ENCODE data around the gene CSF1. TPM values are rescaled to one million over a fixed set of nuclear protein-coding genes. Genes with fewer than 3 reads are reported as not detected.

CSF1 gene
- total RNA-seq, 2 experiments from 2014 or later, result 37.7 to 44.8 TPM

GRCh38 chr1:109931911-109932636 is 21.4 kb downstream of the CSF1 start:
- POLR2A ChIA-PET, result interaction anchor here (0.6 kb wide), 1 partner anchor 177 kb away, joined by 3 read pairs; no protein-coding TSS in a partner anchor
- ATAC-seq (no peak), DNase-seq (no peak)
- Mint-ChIP-seq H3K27me3 (peaks cover 2% of the 10 kb centered on the region), H3K9me3 (ENCODE audit: low read depth) (peaks cover 7% of the 10 kb centered on the region), H3K27ac (no peak overlapping the region), H3K4me1 (peaks cover 2% of the 10 kb centered on the region), H3K36me3 (ENCODE audit: low read depth) (peaks cover 16% of the 10 kb centered on the region), H3K4me3 (no peak overlapping the region)
- CTCF ChIA-PET, result interaction anchor here (0.8 kb wide), 1 partner anchor 426 kb away, joined by 3 read pairs; no protein-coding TSS in a partner anchor
- intact Hi-C loops (cut with DNase I, micrococcal nuclease), result no loop called here

- Mint-ChIP-seq H3K27ac (no peak overlapping the region), H3K9me3 (ENCODE audit: low read depth) (peaks cover 9% of the 10 kb centered on the region), H3K36me3 (ENCODE audit: low read depth) (peaks cover 12% of the 10 kb centered on the region), H3K27me3 (peaks cover 2% of the 10 kb centered on the region), H3K4me1 (peaks cover 2% of the 10 kb centered on the region), H3K4me3 (no peak overlapping the region)
- ATAC-seq, result no peak
- intact Hi-C loops (cut with DNase I, micrococcal nuclease), result no loop called here
- ChIA-PET CTCF (interaction anchor here (0.8 kb wide), 1 partner anchor 427 kb away, joined by 3 read pairs; no protein-coding TSS in a partner anchor), POLR2A (no interaction called here)
- DNase-seq, result no peak
Observed at GRCh38 chr1:109932679-109933078, 22.0 kb downstream of the CSF1 start.

- intact Hi-C loops (cut with DNase I, micrococcal nuclease), result no loop called here
- Mint-ChIP-seq H3K4me1 (peaks cover 2% of the 10 kb centered on the region), H3K27ac (no peak overlapping the region), H3K9me3 (ENCODE audit: low read depth) (peaks cover 14% of the 10 kb centered on the region), H3K27me3 (peaks cover 2% of the 10 kb centered on the region), H3K4me3 (no peak overlapping the region), H3K36me3 (ENCODE audit: low read depth) (peaks cover 7% of the 10 kb centered on the region)
- ATAC-seq, result peak; percentile 25
- CTCF ChIA-PET, result no interaction called here
- POLR2A ChIA-PET, result no interaction called here
- peak; percentile 21 for DNase-seq
Observed at GRCh38 chr1:109933856-109934711, 23.4 kb downstream of the CSF1 start.

- ChIA-PET CTCF (interaction anchor here (1.4 kb wide), 1 partner anchor 102 kb away, joined by 3 read pairs; no protein-coding TSS in a partner anchor), POLR2A (no interaction called here)
- intact Hi-C loops (cut with DNase I, micrococcal nuclease), result no loop called here
- DNase-seq, result no peak
- H3K4me1 Mint-ChIP-seq, result peaks cover 2% of the 10 kb centered on the region
- H3K36me3 Mint-ChIP-seq (ENCODE audit: low read depth), result peaks cover 3% of the 10 kb centered on the region
- H3K9me3 Mint-ChIP-seq (ENCODE audit: low read depth), result peaks cover 14% of the 10 kb centered on the region
- no peak overlapping the region for H3K4me3 Mint-ChIP-seq
- no peak overlapping the region for H3K27ac Mint-ChIP-seq
- no peak for ATAC-seq
- peaks cover 4% of the 10 kb centered on the region for H3K27me3 Mint-ChIP-seq
Observed at GRCh38 chr1:109935451-109935900, 24.8 kb downstream of the CSF1 start.

- POLR2A ChIA-PET, result no interaction called here
- H3K4me3 Mint-ChIP-seq, result no peak overlapping the region
- H3K27me3 Mint-ChIP-seq, result peaks cover 4% of the 10 kb centered on the region
- H3K36me3 Mint-ChIP-seq (ENCODE audit: low read depth), result peaks cover 3% of the 10 kb centered on the region
- ATAC-seq, result no peak
- intact Hi-C loops (cut with DNase I, micrococcal nuclease), result no loop called here
- DNase-seq, result no peak
- H3K27ac Mint-ChIP-seq, result no peak overlapping the region
- CTCF ChIA-PET, result no interaction called here
- peaks cover 14% of the 10 kb centered on the region for H3K9me3 Mint-ChIP-seq (ENCODE audit: low read depth)
- peaks cover 2% of the 10 kb centered on the region for H3K4me1 Mint-ChIP-seq
Observed at GRCh38 chr1:109937738-109938137, 27.1 kb downstream of the CSF1 start.

GRCh38 chr1:109938556-109938955 is 27.9 kb downstream of the CSF1 start:
- Mint-ChIP-seq H3K27me3 (peaks cover 4% of the 10 kb centered on the region), H3K9me3 (ENCODE audit: low read depth) (peaks cover 14% of the 10 kb centered on the region), H3K4me1 (peaks cover 2% of the 10 kb centered on the region), H3K4me3 (no peak overlapping the region), H3K27ac (no peak overlapping the region), H3K36me3 (ENCODE audit: low read depth) (peaks cover 3% of the 10 kb centered on the region)
- no peak for ATAC-seq
- DNase-seq, result no peak
- CTCF ChIA-PET, result interaction anchor here (1.1 to 1.3 kb wide), 2 partner anchors 86 to 162 kb away, joined by 3 to 4 read pairs; no protein-coding TSS in a partner anchor
- intact Hi-C loops (cut with DNase I, micrococcal nuclease), result no loop called here
- POLR2A ChIA-PET, result no interaction called here

GRCh38 chr1:109942434-109942833 is 31.8 kb downstream of the CSF1 start:
- intact Hi-C loops (cut with DNase I, micrococcal nuclease), result no loop called here
- POLR2A ChIA-PET, result no interaction called here
- Mint-ChIP-seq H3K36me3 (ENCODE audit: low read depth) (no peaks in the 10 kb centered on the region), H3K27me3 (peaks cover 6% of the 10 kb centered on the region), H3K4me1 (peaks cover 4% of the 10 kb centered on the region), H3K4me3 (no peak overlapping the region), H3K9me3 (ENCODE audit: low read depth) (peaks cover 9% of the 10 kb centered on the region), H3K27ac (no peak overlapping the region)
- ATAC-seq (no peak), DNase-seq (no peak)
- CTCF ChIA-PET, result interaction anchor here (1.5 kb wide), 1 partner anchor 41 kb away, joined by 4 read pairs; no protein-coding TSS in a partner anchor

- H3K9me3 Mint-ChIP-seq (ENCODE audit: low read depth), result peaks cover 1% of the 10 kb centered on the region
- peaks cover 4% of the 10 kb centered on the region for H3K27me3 Mint-ChIP-seq
- H3K36me3 Mint-ChIP-seq (ENCODE audit: low read depth), result no peaks in the 10 kb centered on the region
- H3K4me1 Mint-ChIP-seq, result peaks cover 9% of the 10 kb centered on the region
- ChIA-PET POLR2A (no interaction called here), CTCF (interaction anchor here (0.6 to 1.9 kb wide), 5 partner anchors 15 to 161 kb away, joined by 3 to 11 read pairs (median 4); partner anchors contain the start of gene AHCYL1)
- peak overlapping the region; percentile 39 for H3K27ac Mint-ChIP-seq
- H3K4me3 Mint-ChIP-seq, result no peak overlapping the region
- ATAC-seq (peak; percentile 30), DNase-seq (no peak)
- intact Hi-C loops (cut with DNase I, micrococcal nuclease), result no loop called here
Observed at GRCh38 chr1:109944541-109944940, 33.9 kb downstream of the CSF1 start.

- intact Hi-C loops (cut with DNase I, micrococcal nuclease), result no loop called here
- peaks cover 9% of the 10 kb centered on the region for H3K4me1 Mint-ChIP-seq
- H3K27me3 Mint-ChIP-seq, result peaks cover 4% of the 10 kb centered on the region
- H3K27ac Mint-ChIP-seq, result no peak overlapping the region
- no peaks in the 10 kb centered on the region for H3K36me3 Mint-ChIP-seq (ENCODE audit: low read depth)
- no peak for DNase-seq
- POLR2A ChIA-PET, result no interaction called here
- H3K4me3 Mint-ChIP-seq, result no peak overlapping the region
- ATAC-seq, result no peak
- peaks cover 1% of the 10 kb centered on the region for H3K9me3 Mint-ChIP-seq (ENCODE audit: low read depth)
- CTCF ChIA-PET, result interaction anchor here (0.7 to 2.6 kb wide), 2 partner anchors 13 to 38 kb away, joined by 3 to 8 read pairs; partner anchors contain the start of gene AHCYL1
Observed at GRCh38 chr1:109946511-109946910, 35.9 kb downstream of the CSF1 start.

GRCh38 chr1:109947582-109948284 is 37.1 kb downstream of the CSF1 start:
- CTCF ChIA-PET, result interaction anchor here (0.7 to 2.6 kb wide), 2 partner anchors 37 to 307 kb away, joined by 4 to 8 read pairs; partner anchors contain the start of gene AHCYL1
- Mint-ChIP-seq H3K27ac (no peak overlapping the region), H3K4me1 (peaks cover 9% of the 10 kb centered on the region), H3K4me3 (no peak overlapping the region), H3K36me3 (ENCODE audit: low read depth) (no peaks in the 10 kb centered on the region), H3K9me3 (ENCODE audit: low read depth) (peaks cover 1% of the 10 kb centered on the region), H3K27me3 (peaks cover 4% of the 10 kb centered on the region)
- DNase-seq (no peak), ATAC-seq (no peak)
- POLR2A ChIA-PET, result no interaction called here
- intact Hi-C loops (cut with DNase I, micrococcal nuclease), result no loop called here

- Mint-ChIP-seq H3K4me1 (peaks cover 9% of the 10 kb centered on the region), H3K4me3 (no peak overlapping the region), H3K27ac (no peak overlapping the region), H3K27me3 (peaks cover 4% of the 10 kb centered on the region), H3K36me3 (ENCODE audit: low read depth) (no peaks in the 10 kb centered on the region), H3K9me3 (ENCODE audit: low read depth) (peaks cover 1% of the 10 kb centered on the region)
- DNase-seq (no peak), ATAC-seq (no peak)
- POLR2A ChIA-PET, result no interaction called here
- CTCF ChIA-PET, result interaction anchor here (0.7 to 2.6 kb wide), 3 partner anchors 36 to 308 kb away, joined by 4 to 8 read pairs (median 4); partner anchors contain the start of gene AHCYL1
- intact Hi-C loops (cut with DNase I, micrococcal nuclease), result no loop called here
Observed at GRCh38 chr1:109948285-109948630, 37.6 kb downstream of the CSF1 start.
